ENCODE data around the gene EMC10. TPM values are rescaled to one million over a fixed set of nuclear protein-coding genes. Genes with fewer than 3 reads are reported as not detected.

The EMC10 gene
- total and polyA plus RNA-seq, 2 of the 4 experiments (the other 2 are of a cell fraction), result 11.3 to 90.9 TPM

DNA sequence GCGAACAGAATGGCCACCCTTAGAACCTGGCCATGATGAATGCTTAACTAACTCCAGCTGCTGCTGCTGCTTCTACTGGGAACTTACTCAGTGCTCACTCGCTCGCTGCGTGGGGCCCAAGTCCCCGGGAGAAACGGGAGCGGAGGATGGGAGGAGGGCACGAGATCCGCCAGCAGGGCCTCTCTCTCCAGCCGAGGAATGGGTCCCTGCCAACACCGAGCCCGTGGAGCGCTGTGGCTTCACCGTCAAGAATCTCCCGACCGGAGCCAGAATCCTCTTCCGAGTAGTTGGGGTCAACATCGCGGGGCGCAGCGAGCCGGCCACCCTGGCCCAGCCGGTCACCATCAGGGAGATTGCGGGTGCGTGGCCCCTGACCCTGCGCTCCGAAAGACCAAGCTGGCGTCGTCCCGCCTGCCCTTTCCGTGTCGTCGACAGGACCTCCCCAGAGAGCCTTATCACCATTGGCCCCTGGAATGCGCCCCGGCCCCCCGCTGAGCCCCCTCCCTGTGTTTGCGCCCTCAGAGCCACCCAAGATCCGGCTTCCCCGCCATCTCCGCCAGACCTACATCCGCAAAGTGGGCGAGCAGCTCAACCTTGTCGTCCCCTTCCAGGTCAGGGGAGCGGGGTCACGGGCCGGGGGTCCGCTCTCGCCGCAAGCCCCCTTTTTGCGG is 17.8 kb upstream of the EMC10 start:
- Histone ChIP-seq H3K36me3 (ENCODE audit: control insufficient read depth, insufficient read depth, low read length) (no peaks in the 10 kb centered on the region), H3K4ac (ENCODE audit: low read depth, low read length) (no peak overlapping the region), H2BK15ac (ENCODE audit: low read depth, low read length) (no peak overlapping the region), H3K27ac (ENCODE audit: insufficient read depth, low read length) (no peak overlapping the region), H3K9ac (ENCODE audit: low read depth, low read length) (no peak overlapping the region), H3K27me3 (ENCODE audit: control insufficient read depth, insufficient read depth, low read length) (peaks cover 12% of the 10 kb centered on the region; the same call in 1 of the 2 replicates), H2BK5ac (ENCODE audit: low read depth, low read length, poor library complexity, severe bottlenecking) (no peak overlapping the region), H3K18ac (ENCODE audit: low read depth, low read length) (no peak overlapping the region), H2AK9ac (replicated peaks; ENCODE audit: low read depth, low read length, poor library complexity) (no peak overlapping the region), H3K14ac (replicated peaks; ENCODE audit: low read depth, low read length) (no peak overlapping the region), H3K23ac (ENCODE audit: low read depth, low read length) (no peak overlapping the region), H3K9me1 (ENCODE audit: insufficient read depth, low read length) (no peaks in the 10 kb centered on the region), H4K8ac (ENCODE audit: low read depth in 2 of 2, low read length in 2 of 2) (no peak overlapping the region), H3K4me3 (ENCODE audit: insufficient read depth, low read depth, low read length) (0 out of 2 replicates have a peak overlapping the region, but pooled peaks have one; percentile 4), H3K9me3 (ENCODE audit: control insufficient read depth, insufficient read depth, low read length) (no peaks in the 10 kb centered on the region), H3K4me1 (ENCODE audit: control insufficient read depth, insufficient read depth, low read length) (no peaks in the 10 kb centered on the region), H2AK5ac (ENCODE audit: low read depth, low read length) (no peak overlapping the region), H4K20me1 (ENCODE audit: insufficient read depth, low read length) (no peaks in the 10 kb centered on the region), H2BK120ac (ENCODE audit: low read depth, low read length) (no peak overlapping the region), H2BK20ac (ENCODE audit: low read depth, low read length) (no peak overlapping the region), H2AFZ (replicated peaks; ENCODE audit: low read length, poor library complexity) (peak overlapping the region; percentile 53), H3K56ac (ENCODE audit: extremely low read depth, insufficient read depth, low read length) (no peak overlapping the region), H3K79me1 (ENCODE audit: low read depth in 1 of 2, low read length in 2 of 2) (no peaks in the 10 kb centered on the region), H4K91ac (ENCODE audit: insufficient read depth, low read depth, low read length) (no peak overlapping the region), H4K5ac (ENCODE audit: low read depth, low read length) (no peak overlapping the region), H3K4me2 (ENCODE audit: low read depth, low read length) (peak overlapping the region; percentile 14; the same call in 1 of the 2 replicates)
- 29% methylated on average over 27 of the region's 50 CpGs; no CpG with 5 or more reads in 1 of the 2 experiments for WGBS, 2 experiments (ENCODE audit: extremely low coverage in 2 of 2, insufficient read length in 1 of 2)
- ChIA-PET POLR2A (ENCODE audit: unreplicated experiment) (no interaction called here), CTCF (no interaction called here)
- peak; percentile 38; the same call in 1 of the 2 replicates for ATAC-seq (ENCODE audit: low read depth)
- DNase-seq, result peak; percentile 6
- intact Hi-C loops (cut with micrococcal nuclease) (no loop called here), in situ Hi-C loops (cut with MboI; ENCODE audit: low sequenced_read_pairs) (no loop called here), dilution Hi-C loops (cut with HindIII; ENCODE audit: low sequenced_read_pairs, unreplicated experiment) (no loop called here)
- TF ChIP-seq, protein P1, sequence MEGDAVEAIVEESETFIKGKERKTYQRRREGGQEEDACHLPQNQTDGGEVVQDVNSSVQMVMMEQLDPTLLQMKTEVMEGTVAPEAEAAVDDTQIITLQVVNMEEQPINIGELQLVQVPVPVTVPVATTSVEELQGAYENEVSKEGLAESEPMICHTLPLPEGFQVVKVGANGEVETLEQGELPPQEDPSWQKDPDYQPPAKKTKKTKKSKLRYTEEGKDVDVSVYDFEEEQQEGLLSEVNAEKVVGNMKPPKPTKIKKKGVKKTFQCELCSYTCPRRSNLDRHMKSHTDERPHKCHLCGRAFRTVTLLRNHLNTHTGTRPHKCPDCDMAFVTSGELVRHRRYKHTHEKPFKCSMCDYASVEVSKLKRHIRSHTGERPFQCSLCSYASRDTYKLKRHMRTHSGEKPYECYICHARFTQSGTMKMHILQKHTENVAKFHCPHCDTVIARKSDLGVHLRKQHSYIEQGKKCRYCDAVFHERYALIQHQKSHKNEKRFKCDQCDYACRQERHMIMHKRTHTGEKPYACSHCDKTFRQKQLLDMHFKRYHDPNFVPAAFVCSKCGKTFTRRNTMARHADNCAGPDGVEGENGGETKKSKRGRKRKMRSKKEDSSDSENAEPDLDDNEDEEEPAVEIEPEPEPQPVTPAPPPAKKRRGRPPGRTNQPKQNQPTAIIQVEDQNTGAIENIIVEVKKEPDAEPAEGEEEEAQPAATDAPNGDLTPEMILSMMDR (conservative IDR thresholded peaks at IDR 0.05; ENCODE audit: low read depth, low read length), result no peak
- TF ChIP-seq, protein P2, sequence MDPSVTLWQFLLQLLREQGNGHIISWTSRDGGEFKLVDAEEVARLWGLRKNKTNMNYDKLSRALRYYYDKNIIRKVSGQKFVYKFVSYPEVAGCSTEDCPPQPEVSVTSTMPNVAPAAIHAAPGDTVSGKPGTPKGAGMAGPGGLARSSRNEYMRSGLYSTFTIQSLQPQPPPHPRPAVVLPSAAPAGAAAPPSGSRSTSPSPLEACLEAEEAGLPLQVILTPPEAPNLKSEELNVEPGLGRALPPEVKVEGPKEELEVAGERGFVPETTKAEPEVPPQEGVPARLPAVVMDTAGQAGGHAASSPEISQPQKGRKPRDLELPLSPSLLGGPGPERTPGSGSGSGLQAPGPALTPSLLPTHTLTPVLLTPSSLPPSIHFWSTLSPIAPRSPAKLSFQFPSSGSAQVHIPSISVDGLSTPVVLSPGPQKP (IDR thresholded peaks at IDR 0.05; ENCODE audit: borderline replicate concordance, low read depth, low read length), result no peak
- TF ChIP-seq RCOR1 (IDR thresholded peaks at IDR 0.05; ENCODE audit: insufficient replicate concordance, low read length) (no peak), MAFK (IDR thresholded peaks at IDR 0.05; ENCODE audit: low read depth, low read length) (no peak), MXI1 (IDR thresholded peaks at IDR 0.05; ENCODE audit: borderline replicate concordance, low read depth, low read length) (no peak), POLR2A (IDR thresholded peaks at IDR 0.05; ENCODE audit: low read depth, low read length) (no peak), SMC3 (IDR thresholded peaks at IDR 0.05; ENCODE audit: low read depth, low read length) (no peak), RAD21 (IDR thresholded peaks at IDR 0.05; ENCODE audit: low read length) (no peak), RFX5 (IDR thresholded peaks at IDR 0.05; ENCODE audit: low read depth, low read length) (no peak), NFE2L2 (IDR thresholded peaks at IDR 0.05; ENCODE audit: low read depth, low read length) (no peak), FOS (IDR thresholded peaks at IDR 0.05; ENCODE audit: low read depth, low read length) (no peak)
- BruUV-seq (replicated peaks), result no TSS peak

All from IMR-90 (cell line).